KMS-11 (cell line): Measurements from ENCODE around the gene SLC25A28.

ENCODE experiments used
- H2AFZ ChIP-seq: fragments of 200-600 bp; sonication (generic); 2 replicates; pipeline ENCODE4 v1.6.1; 2016; ENCODE audit warnings: antibody characterized with exemption, mixed run types, low read depth
- H3K27ac ChIP-seq: fragments of 200-600 bp; sonication (generic); 2 replicates; pipeline ENCODE4 v1.6.1; 2016; ENCODE audit warnings: mild to moderate bottlenecking, mixed run types
- H3K27me3 ChIP-seq: fragments of 200-600 bp; sonication (generic); 2 replicates; pipeline ENCODE4 v1.6.1; 2017; ENCODE audit warnings: mild to moderate bottlenecking, low read depth, mixed run types, moderate library complexity; ENCODE audit not compliant: insufficient read depth
- H3K36me3 ChIP-seq: fragments of 200-600 bp; sonication (generic); 2 replicates; pipeline ENCODE4 v1.6.1; 2017; ENCODE audit warnings: mild to moderate bottlenecking, mixed run types; ENCODE audit not compliant: insufficient read depth
- H3K4me1 ChIP-seq: fragments of 200-600 bp; sonication (generic); 2 replicates; pipeline ENCODE4 v1.6.1; 2016; ENCODE audit warnings: mild to moderate bottlenecking, low read depth, mixed run types; ENCODE audit not compliant: poor library complexity, severe bottlenecking
- H3K4me2 ChIP-seq: fragments of 200-600 bp; sonication (generic); 2 replicates; pipeline ENCODE4 v1.7.0; 2016; ENCODE audit warnings: mild to moderate bottlenecking, mixed run types
- H3K4me3 ChIP-seq: fragments of 200-600 bp; sonication (generic); IDR thresholded peaks from 2 replicates; pipeline ENCODE4 v1.6.1; 2017; ENCODE audit warnings: low read depth, low read length, mixed read lengths; ENCODE audit not compliant: insufficient read depth
- H3K79me2 ChIP-seq: fragments of 200-600 bp; sonication (generic); 2 replicates; pipeline ENCODE4 v1.6.1; 2016; ENCODE audit warnings: low read depth, mixed run types; ENCODE audit not compliant: insufficient read depth
- H3K9ac ChIP-seq: fragments of 200-600 bp; sonication (generic); 2 replicates; pipeline ENCODE4 v1.6.1; 2016; ENCODE audit warnings: mild to moderate bottlenecking, mixed run types
- H4K20me1 ChIP-seq: fragments of 200-600 bp; sonication (generic); 2 replicates; pipeline ENCODE4 v1.6.1; 2016; ENCODE audit warnings: mild to moderate bottlenecking, mixed run types; ENCODE audit not compliant: insufficient read depth
- CTCF ChIP-seq: fragments of 200-600 bp; sonication (generic); conservative IDR thresholded peaks from 2 replicates; pipeline ENCODE4 v1.6.1; 2017; ENCODE audit warnings: low read depth, mild to moderate bottlenecking, antibody characterized with exemption, low read length, moderate library complexity, mixed read lengths

Gene SLC25A28

DNA sequence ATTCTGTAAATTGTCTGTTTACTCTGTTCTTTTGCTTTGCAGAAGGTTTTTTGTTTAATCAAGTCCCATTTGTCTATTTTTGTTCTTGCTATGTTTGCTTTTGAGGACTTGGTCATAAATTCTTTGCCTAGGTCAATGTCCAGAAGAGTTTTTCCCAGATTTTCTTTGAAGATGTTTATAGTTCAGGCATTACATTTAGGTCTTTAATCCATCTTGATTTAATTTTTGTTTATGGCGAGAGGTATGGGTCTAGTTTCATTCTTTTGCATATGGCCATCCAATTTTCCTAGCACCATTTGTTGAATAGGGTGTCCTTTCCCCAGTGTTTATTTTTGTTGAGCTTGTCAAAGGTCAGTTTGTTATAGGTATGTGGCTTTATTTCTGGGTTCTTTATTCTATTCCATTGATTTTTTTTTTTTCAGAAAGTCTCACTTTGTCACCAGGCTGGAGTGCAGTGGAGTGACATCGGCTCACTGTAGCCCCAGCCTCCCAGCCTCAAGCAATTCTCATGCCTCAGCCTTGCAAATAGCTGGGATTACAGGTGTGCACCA lies 27.4 kb upstream of the SLC25A28 start:
- no peaks in the 10 kb centered on the region for H4K20me1 ChIP-seq
- H3K79me2 ChIP-seq = no peaks in the 10 kb centered on the region
- H3K4me1 ChIP-seq = no peaks in the 10 kb centered on the region
- TF ChIP-seq CTCF = no peak
- no peak overlapping the region for H3K4me2 ChIP-seq
- H2AFZ ChIP-seq = no peak overlapping the region
- H3K36me3 ChIP-seq = no peaks in the 10 kb centered on the region
- no peak overlapping the region for H3K4me3 ChIP-seq
- H3K27me3 ChIP-seq = no peaks in the 10 kb centered on the region
- H3K9ac ChIP-seq = no peak overlapping the region
- no peak overlapping the region for H3K27ac ChIP-seq

GRCh38 chr10:99633832-99634231 lies 13.6 kb upstream of the SLC25A28 start:
- H3K27me3 ChIP-seq = no peaks in the 10 kb centered on the region
- H3K4me3 ChIP-seq = no peak overlapping the region
- no peak for TF ChIP-seq CTCF
- no peak overlapping the region for H2AFZ ChIP-seq
- no peaks in the 10 kb centered on the region for H3K36me3 ChIP-seq
- no peak overlapping the region for H3K9ac ChIP-seq
- no peaks in the 10 kb centered on the region for H3K4me1 ChIP-seq
- H3K79me2 ChIP-seq = no peaks in the 10 kb centered on the region
- no peak overlapping the region for H3K4me2 ChIP-seq
- no peak overlapping the region for H3K27ac ChIP-seq
- no peaks in the 10 kb centered on the region for H4K20me1 ChIP-seq

DNA sequence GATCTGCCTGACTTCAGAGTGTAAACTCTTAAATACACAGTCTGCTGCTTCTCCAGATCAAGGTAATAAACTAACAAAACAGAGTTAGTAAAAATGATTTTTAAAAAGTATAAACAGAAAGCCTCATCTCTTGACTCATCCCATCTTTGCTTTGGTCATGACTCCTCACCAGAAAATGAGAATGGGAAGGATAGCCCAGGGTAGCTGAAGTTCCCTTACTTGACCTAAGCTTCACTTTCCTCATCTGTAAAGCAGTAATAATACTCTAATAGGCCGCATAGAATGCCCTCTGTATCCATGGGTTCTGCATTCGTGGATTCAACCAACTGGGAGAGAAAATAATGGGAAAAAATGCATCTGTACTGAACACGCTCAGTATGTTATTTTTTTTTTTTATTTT lies 11.3 kb upstream of the SLC25A28 start:
- no peak overlapping the region for H3K27ac ChIP-seq

DNA sequence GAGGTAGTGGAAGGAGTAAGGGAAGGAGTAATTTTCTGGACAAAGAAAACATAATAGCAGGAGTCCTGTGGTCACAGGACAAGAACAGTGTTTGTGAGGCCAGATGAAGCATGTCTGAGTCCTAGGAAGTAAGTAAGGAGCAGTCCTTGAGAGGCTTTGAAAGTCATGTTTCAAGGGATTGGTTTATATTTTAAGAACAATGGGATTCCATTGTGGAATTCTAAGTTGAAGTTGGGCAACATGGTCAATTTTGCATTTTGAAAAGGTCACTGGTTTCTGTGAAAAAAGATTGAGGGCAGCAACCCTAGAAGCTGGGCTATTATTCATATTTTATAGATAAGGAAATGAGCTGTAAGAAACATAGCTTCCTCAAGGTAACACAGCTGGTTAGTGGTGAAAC lies 10.8 kb upstream of the SLC25A28 start:
- H4K20me1 ChIP-seq = no peaks in the 10 kb centered on the region
- H3K27ac ChIP-seq = no peak overlapping the region
- TF ChIP-seq CTCF = no peak
- no peak overlapping the region for H3K9ac ChIP-seq
- H3K4me2 ChIP-seq = no peak overlapping the region
- H2AFZ ChIP-seq = no peak overlapping the region
- H3K27me3 ChIP-seq = no peaks in the 10 kb centered on the region
- H3K4me1 ChIP-seq = no peaks in the 10 kb centered on the region
- no peaks in the 10 kb centered on the region for H3K36me3 ChIP-seq
- no peak overlapping the region for H3K4me3 ChIP-seq
- no peaks in the 10 kb centered on the region for H3K79me2 ChIP-seq

More for the DNA sequence above, 11.3 kb upstream of the SLC25A28 start:
- H3K4me1 ChIP-seq = no peaks in the 10 kb centered on the region
- no peak overlapping the region for H3K4me3 ChIP-seq
- H3K36me3 ChIP-seq = no peaks in the 10 kb centered on the region
- no peaks in the 10 kb centered on the region for H3K27me3 ChIP-seq
- H3K9ac ChIP-seq = no peak overlapping the region
- H3K79me2 ChIP-seq = no peaks in the 10 kb centered on the region
- no peak for TF ChIP-seq CTCF
- H3K4me2 ChIP-seq = no peak overlapping the region
- no peaks in the 10 kb centered on the region for H4K20me1 ChIP-seq
- H2AFZ ChIP-seq = no peak overlapping the region
